ENCODE measurements around the gene OPCML.

DNA sequence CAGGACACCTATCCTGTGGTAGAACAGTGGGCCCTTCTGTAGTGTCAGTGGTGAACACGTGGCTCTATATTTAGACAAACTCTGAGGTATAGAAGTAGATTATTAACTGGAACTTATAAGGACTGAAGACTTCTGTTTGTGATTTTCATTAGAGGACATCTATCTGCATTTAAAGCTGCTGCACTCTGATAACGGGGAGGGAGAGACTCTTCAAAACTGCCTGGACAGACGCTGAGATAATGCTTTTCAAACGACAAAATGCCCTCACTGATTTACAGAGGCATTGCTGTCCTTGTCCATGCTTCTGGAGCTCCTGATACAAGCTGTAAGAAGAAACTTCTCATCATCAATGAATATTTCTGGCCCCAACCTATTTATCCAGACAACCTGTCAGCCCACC lies 425.2 kb downstream of the OPCML start:
- TF ChIP-seq POLR2A (IDR thresholded peaks at IDR 0.05; ENCODE audit: low read depth) (no peak), POLR2AphosphoS5 (IDR thresholded peaks at IDR 0.05) (no peak)
- TF ChIP-seq, protein P1, sequence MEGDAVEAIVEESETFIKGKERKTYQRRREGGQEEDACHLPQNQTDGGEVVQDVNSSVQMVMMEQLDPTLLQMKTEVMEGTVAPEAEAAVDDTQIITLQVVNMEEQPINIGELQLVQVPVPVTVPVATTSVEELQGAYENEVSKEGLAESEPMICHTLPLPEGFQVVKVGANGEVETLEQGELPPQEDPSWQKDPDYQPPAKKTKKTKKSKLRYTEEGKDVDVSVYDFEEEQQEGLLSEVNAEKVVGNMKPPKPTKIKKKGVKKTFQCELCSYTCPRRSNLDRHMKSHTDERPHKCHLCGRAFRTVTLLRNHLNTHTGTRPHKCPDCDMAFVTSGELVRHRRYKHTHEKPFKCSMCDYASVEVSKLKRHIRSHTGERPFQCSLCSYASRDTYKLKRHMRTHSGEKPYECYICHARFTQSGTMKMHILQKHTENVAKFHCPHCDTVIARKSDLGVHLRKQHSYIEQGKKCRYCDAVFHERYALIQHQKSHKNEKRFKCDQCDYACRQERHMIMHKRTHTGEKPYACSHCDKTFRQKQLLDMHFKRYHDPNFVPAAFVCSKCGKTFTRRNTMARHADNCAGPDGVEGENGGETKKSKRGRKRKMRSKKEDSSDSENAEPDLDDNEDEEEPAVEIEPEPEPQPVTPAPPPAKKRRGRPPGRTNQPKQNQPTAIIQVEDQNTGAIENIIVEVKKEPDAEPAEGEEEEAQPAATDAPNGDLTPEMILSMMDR (IDR thresholded peaks at IDR 0.05): no peak

Data from esophagus muscularis mucosa (tissue), 3 donors.